A673 (cell line): ENCODE data around the gene HDAC3. TPM values are rescaled to one million over a fixed set of nuclear protein-coding genes. Genes with fewer than 3 reads are reported as not detected.

Experiments
- BruUV-seq: library from RNA; stranded (reverse); fragments of 400-500 nt; replicated peaks from 2 replicates; lab custom pipeline; 2021; lab: Mats Ljungman, UMichigan
- CTCF ChIA-PET: fragments of 300-600 bp; sonication (Branson Sonifier 250); formaldehyde crosslinking; loops from one replicate; lab custom pipeline; 2022; ENCODE audit warnings: antibody characterized with exemption; lab: Charles Lee
- POLR2A ChIA-PET: fragments of 300-600 bp; sonication (Branson Sonifier 250); formaldehyde crosslinking; loops from one replicate; lab custom pipeline; 2022; ENCODE audit warnings: antibody characterized with exemption; ENCODE audit not compliant: low non-redundant PET; lab: Charles Lee
- DNase-seq: peaks from one replicate; pipeline ENCODE4 v3.0.0-alpha.2; 2015; ENCODE audit warnings: low spot score
- H3K27ac ChIP-seq: fragments of 200-600 bp; sonication (generic); 2 replicates; pipeline ENCODE4 v1.5.1; 2016; ENCODE audit warnings: mixed run types, low read depth, mild to moderate bottlenecking, mixed read lengths, antibody characterized with exemption, low read length; ENCODE audit not compliant: poor library complexity, severe bottlenecking
- H3K27me3 ChIP-seq: fragments of 200-600 bp; sonication (generic); replicated peaks from 2 replicates; pipeline ENCODE4 v1.6.1; 2017; ENCODE audit warnings: mixed run types, low read depth, mild to moderate bottlenecking, mixed read lengths, antibody characterized with exemption, low read length; ENCODE audit not compliant: insufficient read depth, poor library complexity
- H3K36me3 ChIP-seq: fragments of 200-600 bp; sonication (generic); 2 replicates; pipeline ENCODE4 v1.6.1; 2016; ENCODE audit warnings: mixed run types, mild to moderate bottlenecking, mixed read lengths, antibody characterized with exemption, low read length; ENCODE audit not compliant: insufficient read depth, poor library complexity, severe bottlenecking
- H3K4me1 ChIP-seq: fragments of 200-600 bp; sonication (generic); 2 replicates; pipeline ENCODE4 v1.6.1; 2017; ENCODE audit warnings: mixed run types, mild to moderate bottlenecking, mixed read lengths, antibody characterized with exemption, low read length; ENCODE audit not compliant: insufficient read depth, poor library complexity, severe bottlenecking
- H3K4me3 ChIP-seq: fragments of 200-600 bp; sonication (generic); 2 replicates; pipeline ENCODE4 v1.5.1; 2016; ENCODE audit warnings: low read depth, mixed run types, mild to moderate bottlenecking, mixed read lengths, low read length; ENCODE audit not compliant: poor library complexity, severe bottlenecking
- H3K9me3 ChIP-seq: fragments of 200-600 bp; sonication (generic); 2 replicates; pipeline ENCODE4 v1.6.1; 2016; ENCODE audit warnings: mixed run types, low read depth, mild to moderate bottlenecking, mixed read lengths, antibody characterized with exemption, low read length; ENCODE audit not compliant: poor library complexity, severe bottlenecking
- EZH2 ChIP-seq: fragments of 200-600 bp; sonication (generic); IDR thresholded peaks from 2 replicates; pipeline ENCODE4 v1.6.1; 2017; ENCODE audit warnings: borderline replicate concordance, low read depth, mild to moderate bottlenecking, mixed read lengths, antibody characterized with exemption, low read length; ENCODE audit not compliant: poor library complexity, severe bottlenecking
- intact Hi-C: fragments of 100-400 bp; cut with micrococcal nuclease; formaldehyde crosslinking; loops from one replicate; pipeline ENCODE4 v1.10.0; 2022; ENCODE audit not compliant: unreplicated experiment
- total RNA-seq: library from RNA; stranded (reverse); gene quantifications from 2 replicates; pipeline ENCODE4 v1.2.3, GENCODE V29; 2021
- TF ChIP-seq, protein P1 (sequence below): fragments of 300-800, 200-600 bp; sonication (generic); conservative IDR thresholded peaks from 2 replicates; pipeline ENCODE4 v1.5.1; 2017; ENCODE audit warnings: low read depth, mild to moderate bottlenecking, antibody characterized with exemption, low read length, moderate library complexity, mixed read lengths

Gene HDAC3
- total RNA-seq, 1 experiment from 2014 or later, result 93.1 TPM

DNA sequence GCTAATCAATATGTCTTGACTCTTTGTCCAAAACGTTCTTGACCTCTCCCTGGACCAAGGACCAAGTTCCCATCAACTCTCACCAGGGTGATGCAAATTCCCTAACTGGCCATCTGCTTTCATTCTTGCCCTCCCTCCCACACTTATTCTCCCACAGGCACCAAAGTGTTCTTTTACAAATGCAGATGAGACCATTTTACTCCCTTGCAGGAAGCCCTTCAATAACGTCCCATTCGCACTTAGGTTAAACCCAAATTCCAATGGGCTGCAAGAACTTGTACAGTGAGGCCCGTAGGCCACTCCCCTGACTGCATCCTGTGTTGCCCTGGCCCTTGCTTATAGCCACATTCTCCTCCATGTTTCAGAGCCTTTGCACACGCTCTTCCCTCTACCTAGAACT is 38.1 kb upstream of the HDAC3 start:
- no peak overlapping the region for H3K4me3 ChIP-seq
- TF ChIP-seq, protein P1, sequence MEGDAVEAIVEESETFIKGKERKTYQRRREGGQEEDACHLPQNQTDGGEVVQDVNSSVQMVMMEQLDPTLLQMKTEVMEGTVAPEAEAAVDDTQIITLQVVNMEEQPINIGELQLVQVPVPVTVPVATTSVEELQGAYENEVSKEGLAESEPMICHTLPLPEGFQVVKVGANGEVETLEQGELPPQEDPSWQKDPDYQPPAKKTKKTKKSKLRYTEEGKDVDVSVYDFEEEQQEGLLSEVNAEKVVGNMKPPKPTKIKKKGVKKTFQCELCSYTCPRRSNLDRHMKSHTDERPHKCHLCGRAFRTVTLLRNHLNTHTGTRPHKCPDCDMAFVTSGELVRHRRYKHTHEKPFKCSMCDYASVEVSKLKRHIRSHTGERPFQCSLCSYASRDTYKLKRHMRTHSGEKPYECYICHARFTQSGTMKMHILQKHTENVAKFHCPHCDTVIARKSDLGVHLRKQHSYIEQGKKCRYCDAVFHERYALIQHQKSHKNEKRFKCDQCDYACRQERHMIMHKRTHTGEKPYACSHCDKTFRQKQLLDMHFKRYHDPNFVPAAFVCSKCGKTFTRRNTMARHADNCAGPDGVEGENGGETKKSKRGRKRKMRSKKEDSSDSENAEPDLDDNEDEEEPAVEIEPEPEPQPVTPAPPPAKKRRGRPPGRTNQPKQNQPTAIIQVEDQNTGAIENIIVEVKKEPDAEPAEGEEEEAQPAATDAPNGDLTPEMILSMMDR, result no peak
- TF ChIP-seq EZH2, result no peak
- intact Hi-C loops, result no loop called here
- H3K27ac ChIP-seq, result no peak overlapping the region
- no TSS peak for BruUV-seq
- H3K9me3 ChIP-seq, result no peaks in the 10 kb centered on the region
- POLR2A ChIA-PET, result no interaction called here
- no peaks in the 10 kb centered on the region for H3K27me3 ChIP-seq
- no peak for DNase-seq
- H3K36me3 ChIP-seq, result no peaks in the 10 kb centered on the region
- CTCF ChIA-PET, result no interaction called here
- H3K4me1 ChIP-seq, result peaks cover 10% of the 10 kb centered on the region

DNA sequence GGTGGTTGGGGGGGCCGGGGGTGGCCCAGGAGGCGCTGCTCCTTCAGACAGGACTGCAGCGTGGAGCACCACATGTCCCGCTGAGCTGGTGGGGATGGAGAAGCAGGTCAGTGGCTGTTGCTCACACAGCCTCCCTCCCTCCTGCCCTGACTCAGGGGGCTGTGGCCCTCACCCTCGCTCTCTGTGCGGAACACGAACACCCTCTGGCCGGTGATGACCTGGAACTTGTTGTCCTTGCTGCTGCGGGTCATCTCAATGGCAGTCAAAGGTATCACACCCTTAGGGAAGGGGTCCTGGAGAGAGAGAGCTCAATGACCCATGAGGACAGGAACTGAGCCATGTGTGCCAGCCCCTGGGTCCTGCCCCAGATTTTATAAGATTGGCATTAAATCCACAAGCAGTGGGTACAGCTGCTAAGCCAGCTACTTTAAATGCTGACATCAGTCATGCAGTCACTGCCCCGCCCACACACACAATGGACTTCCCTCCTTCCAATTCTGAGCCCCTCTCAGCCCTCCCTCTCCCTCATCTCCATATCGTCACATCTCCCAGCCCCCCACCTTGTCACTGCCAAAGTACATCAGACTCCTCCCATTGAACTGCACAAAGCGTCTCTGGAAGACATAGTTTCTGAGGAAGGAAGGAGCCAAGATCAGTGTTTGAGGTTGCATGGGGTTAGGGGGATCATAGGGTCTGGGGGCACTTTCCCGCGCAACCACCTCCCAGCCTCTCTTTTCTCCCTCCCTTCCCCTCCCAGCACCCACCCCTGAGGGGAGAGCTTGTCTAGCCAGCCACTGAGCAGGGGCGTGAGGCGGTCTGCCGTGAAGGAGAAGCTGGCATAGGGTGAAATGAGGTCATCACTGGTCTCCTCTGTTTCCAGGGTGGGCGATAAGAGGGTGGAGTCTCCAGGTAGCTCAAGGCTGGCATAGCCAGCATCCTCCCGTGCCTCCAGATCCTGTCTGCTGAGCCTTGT is 36.5 kb upstream of the HDAC3 start:
- peak; percentile 82 for DNase-seq
- Histone ChIP-seq H3K4me1 (peaks cover 13% of the 10 kb centered on the region), H3K27me3 (no peaks in the 10 kb centered on the region), H3K9me3 (no peaks in the 10 kb centered on the region), H3K36me3 (no peaks in the 10 kb centered on the region), H3K4me3 (no peak overlapping the region), H3K27ac (no peak overlapping the region)
- intact Hi-C loops, result no loop called here
- no TSS peak for BruUV-seq
- TF ChIP-seq EZH2, result no peak
- TF ChIP-seq, protein P1, result no peak
- ChIA-PET CTCF (interaction anchor here (1.8 kb wide), 1 partner anchor 8 kb away, joined by 5 read pairs; no protein-coding TSS in a partner anchor), POLR2A (interaction anchor here (0.5 kb wide), 1 partner anchor 11 kb away, joined by 4 read pairs; no protein-coding TSS in a partner anchor)

DNA sequence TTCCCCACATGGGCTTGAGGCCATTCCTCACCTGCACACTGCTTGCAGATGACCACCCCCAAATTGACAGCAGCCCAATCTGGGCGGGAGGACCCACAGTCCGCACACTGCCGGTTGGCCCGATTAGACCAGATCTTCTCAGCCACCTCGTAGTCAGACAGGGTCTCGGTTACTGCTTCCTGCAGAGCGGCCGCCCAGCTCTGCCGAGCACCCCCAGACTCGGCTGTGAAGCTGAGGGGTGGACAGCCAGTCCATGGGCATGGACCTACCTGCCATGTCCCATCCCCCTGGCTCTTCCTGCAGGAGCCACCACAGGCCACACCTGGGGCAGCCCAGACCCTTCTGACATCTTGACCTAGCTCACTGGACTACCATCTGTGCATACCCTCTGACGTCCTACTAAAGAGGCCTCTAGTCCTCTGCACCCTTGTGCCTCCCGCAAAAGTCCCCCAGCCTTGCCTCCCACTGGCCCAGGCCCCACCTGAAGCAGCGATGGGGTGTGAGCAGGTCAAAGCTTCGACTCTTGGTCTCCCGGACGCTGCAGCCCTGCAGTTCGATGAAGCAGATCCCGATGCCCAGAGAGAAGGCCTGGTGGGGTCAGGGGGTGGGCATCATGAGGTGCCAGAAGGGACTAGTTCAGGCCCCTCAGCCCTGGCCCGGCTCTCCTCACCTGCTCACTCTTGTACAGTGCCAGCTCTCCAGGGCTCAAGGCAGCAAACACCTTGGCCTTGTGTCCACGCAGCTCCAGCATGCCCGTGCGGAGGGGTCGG is 35.6 kb upstream of the HDAC3 start:
- no peak for DNase-seq
- peaks cover 13% of the 10 kb centered on the region for H3K4me1 ChIP-seq
- H3K4me3 ChIP-seq, result no peak overlapping the region
- H3K36me3 ChIP-seq, result no peaks in the 10 kb centered on the region
- no peak overlapping the region for H3K27ac ChIP-seq
- CTCF ChIA-PET, result interaction anchor here (1.8 kb wide), 1 partner anchor 8 kb away, joined by 5 read pairs; no protein-coding TSS in a partner anchor
- POLR2A ChIA-PET, result interaction anchor here (0.5 to 0.6 kb wide), 2 partner anchors 12 to 510 kb away, joined by 4 read pairs; no protein-coding TSS in a partner anchor
- no peaks in the 10 kb centered on the region for H3K9me3 ChIP-seq
- no peaks in the 10 kb centered on the region for H3K27me3 ChIP-seq
- no TSS peak for BruUV-seq
- intact Hi-C loops, result no loop called here
- TF ChIP-seq, protein P1, result no peak
- TF ChIP-seq EZH2, result no peak
